HG02798 (cell line): ENCODE data around the gene CCDC73.
"Not testable (repeated sequence)": the region's sequence is repeated elsewhere in the genome, so short reads cannot be mapped to it uniquely, and the experiment has no call there.

Experiments
- ATAC-seq: cut with Tn5 transposase; IDR thresholded peaks from one replicate; pipeline ENCODE4 v1.9.1; 2021; ENCODE audit warnings: mild to moderate bottlenecking; ENCODE audit not compliant: unreplicated experiment, poor library complexity

The CCDC73 gene

DNA sequence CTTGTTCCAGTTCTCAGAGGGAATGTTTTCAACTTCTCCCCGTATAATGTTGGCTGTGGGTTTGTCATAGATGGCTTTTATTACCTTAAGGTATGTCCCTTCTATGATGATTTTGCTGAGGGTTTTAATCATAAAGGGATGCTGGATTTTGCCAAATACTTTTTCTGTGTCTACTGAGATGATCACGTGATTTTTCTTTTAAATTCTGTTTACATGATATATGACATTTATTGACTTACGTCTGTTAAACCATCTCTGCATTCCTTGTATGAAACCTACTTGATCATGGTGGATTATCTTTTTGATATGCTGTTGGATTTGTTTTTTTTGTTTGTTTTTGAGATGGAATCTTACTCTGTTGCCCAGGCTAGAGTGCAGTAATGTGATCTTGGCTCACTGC, 85.5 kb downstream of the CCDC73 start:
- ATAC-seq = not testable (repeated sequence)

DNA sequence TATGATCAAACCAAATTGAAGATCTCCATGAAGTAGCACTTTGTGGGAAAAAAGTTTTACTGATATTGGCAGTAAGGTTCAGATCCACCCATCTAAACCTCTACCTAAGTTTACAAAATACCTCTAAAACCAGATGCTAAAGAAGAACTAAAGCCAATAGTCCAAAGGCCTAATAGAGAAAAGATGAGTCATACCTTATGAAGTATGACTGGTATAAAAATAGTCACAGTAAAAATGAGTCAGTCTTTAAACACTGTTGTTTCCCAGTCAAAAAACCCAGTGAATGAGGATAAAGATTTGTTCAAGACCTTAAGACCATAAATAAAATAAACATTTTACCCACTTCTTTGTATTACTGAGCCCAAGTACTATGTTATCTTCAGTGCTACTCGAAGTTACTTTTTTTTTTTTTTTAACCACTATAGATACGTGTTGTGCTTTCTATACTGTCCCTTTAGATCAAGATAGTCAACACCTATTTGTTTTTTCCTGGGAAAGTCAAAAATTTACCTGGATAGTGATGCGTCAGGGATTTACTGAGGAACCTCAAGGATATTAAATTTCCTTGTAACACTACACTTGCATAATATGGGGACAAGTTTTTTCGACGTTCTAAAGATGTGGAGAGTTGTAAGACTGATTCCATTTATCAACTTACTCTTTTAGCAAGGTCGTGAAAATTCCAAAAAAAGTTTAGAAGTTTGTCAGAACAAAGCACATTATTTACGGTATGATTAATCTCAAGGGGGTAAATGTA, 87.3 kb downstream of the CCDC73 start:
- ATAC-seq = peak; percentile 96

DNA sequence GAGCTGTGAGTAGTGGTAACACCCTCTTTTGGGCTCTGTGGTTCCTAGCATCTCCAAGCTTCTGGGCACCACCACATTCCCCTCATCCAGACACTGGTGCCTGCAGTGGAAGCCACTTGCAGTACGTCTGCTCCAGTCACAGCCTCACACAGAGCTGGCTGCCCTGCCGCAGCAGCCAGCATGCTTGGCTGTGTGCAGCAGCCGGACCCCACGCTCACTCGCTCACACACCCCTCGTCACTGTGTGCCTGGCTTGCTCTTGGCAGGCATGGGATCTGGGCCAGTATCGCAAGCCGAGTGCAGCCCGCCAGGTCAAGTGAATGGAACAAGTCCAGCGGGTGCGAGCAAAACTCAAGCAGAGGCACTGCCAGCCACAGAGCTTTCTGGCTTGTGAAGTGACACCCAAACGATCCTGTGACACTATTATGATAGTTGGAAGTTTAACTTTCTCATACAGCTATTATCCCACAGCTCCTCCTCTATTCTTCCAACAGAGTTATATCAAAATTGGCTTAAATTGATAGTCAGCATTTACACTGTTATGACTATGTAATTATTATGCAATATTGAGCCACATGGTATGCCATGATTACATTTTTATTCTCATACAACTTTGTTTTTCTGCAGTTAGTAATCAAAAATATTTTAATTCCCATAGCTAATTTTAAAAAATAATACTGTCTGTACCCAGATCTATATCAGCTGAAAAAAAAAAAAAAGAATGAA, 89.0 kb downstream of the CCDC73 start:
- ATAC-seq = no peak

DNA sequence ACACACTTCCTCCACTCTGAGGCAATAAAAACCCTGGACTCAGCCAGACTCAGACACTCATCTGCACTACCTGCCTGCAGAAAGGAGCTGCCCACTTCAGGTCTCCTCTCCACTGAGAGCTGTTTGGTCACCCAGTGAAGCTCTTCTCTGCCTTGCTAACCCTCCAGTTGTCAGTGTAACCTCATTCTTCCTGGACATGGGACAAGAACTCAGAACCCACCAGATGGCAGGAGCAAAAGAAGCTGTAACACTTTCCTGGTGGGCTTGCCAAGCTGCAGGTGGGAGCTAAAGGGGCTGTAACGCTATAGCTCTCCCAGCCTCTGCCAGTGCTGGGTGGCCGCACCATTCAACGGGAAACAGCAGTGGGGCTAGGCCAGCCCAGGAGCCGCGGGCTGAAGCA, 89.7 kb downstream of the CCDC73 start:
- ATAC-seq = no peak

DNA sequence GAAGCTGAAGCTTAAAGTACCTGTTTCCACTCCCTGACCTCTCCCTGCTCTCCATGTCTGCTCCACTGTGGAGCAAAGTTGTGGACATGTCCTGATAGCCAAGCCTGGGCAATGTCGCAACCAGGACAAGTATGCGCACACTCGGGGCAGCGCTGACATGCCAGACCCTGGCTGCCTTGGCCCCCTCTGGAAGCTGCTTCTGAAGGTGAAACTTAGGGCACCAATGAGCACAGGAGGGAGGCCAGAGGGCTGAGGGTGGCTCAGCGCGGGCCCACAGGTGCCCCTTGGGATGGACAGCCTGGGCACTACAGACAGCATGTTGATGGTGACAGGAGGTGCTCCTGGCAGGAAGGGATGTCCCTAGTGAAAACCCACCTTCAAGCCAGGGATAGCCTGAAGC, 90.2 kb downstream of the CCDC73 start:
- ATAC-seq = no peak

DNA sequence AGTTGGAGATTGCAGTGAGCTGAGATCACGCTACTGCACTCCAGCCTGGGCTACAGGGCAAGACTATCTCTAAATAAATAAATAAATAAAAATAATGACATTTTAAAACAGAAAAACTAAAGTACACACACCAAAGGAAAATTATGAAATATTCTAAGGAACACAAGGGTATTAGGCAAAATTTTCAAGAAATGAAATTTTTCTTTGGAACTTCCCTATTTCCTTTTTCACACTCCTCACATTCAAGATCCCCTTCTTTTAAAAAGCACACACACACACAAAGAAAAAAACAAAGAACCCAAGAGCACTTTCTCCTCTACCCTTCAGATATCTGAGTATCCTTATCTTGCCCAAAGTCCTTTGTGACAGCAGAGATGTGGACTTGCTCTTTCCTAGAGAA, 92.8 kb downstream of the CCDC73 start:
- ATAC-seq = no peak

DNA sequence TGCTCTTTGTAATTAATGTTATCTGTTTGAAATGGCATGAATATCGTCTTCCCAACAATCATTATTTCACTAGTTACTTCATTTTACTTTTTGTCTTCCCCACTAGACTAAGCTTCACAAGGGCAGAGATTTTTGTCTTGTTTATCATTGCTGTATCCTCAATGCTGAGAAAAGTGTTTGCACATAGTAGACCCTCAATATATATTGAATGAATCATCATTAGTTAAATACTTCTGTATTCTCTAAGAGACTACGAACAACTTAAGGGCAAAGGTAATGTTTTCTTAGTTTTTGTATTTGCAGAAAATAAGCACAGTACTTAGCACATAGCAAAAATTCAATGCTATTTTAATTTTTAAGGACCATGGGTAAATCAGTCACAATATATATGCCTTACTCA, 95.9 kb downstream of the CCDC73 start:
- no peak for ATAC-seq

DNA sequence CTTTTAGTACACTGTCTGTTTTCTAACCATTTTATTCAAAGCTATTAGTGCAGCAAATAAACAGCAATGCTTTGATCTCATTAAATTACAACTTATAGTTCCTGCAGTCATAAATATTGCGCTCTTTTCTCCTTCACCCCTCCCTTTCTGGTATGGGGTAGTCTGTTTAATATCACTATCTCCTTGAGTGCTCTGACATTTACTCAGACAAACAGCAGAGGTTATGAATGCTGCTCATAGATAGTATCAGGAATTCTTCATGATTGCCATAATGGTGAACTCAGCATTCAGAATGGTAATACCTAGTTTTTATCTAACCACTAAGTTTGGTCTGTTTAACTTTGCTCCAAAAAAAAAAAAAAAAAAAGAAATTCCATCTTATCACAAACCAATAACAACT, 123.4 kb downstream of the CCDC73 start:
- no peak for ATAC-seq

DNA sequence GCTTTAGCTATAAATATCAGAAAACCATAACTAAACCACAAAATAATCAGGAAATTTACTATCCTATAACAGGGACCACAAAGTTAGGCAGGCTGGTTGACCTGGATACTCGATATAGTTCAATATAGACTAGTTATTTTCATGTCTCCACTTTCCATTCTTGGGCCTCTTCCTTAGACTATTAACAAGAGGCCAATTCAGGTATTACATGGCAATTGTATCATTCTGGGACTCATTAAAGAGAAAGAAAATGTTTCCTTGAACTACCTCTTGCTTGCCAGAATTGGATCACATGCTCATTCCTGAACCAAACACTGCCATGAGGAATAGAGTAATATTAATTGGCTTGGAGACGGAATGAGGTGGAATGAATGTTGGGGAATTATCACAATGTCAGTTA, 134.8 kb downstream of the CCDC73 start:
- ATAC-seq = no peak

DNA sequence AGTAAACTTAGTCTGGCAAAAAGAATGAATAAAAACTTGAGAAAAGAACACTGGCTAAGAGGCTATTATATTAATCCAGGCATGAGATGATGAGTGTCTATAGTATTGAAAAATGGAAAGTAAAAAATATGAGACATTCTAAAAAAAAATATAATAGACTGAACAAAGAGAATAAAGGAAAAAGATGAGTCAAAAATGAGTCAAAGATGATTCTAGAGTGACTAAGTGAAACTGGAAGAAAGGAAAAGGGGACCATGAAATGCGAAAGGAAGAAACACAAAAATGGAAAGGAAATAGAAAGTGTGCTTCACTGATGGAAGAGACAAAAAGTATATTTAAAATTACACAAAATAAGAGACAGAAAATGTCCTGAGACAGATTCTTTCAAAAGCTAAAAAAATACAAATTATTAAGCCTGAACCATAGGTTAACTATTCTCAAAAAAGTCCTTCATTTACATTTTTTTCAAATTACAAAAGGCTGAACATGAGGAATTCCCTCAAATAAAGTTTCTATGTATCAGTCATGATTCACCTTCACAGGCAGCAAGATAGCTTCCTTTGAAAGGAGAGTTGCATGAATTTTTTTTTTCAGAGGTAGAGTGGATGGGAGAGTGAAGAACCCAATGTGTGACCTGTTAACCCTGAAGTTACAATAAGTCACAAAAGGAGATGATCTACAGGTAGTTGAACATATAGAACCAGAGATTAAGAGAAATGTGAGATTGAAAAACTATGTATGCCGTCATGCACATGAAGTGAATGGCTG, 135.6 kb downstream of the CCDC73 start:
- no peak for ATAC-seq

DNA sequence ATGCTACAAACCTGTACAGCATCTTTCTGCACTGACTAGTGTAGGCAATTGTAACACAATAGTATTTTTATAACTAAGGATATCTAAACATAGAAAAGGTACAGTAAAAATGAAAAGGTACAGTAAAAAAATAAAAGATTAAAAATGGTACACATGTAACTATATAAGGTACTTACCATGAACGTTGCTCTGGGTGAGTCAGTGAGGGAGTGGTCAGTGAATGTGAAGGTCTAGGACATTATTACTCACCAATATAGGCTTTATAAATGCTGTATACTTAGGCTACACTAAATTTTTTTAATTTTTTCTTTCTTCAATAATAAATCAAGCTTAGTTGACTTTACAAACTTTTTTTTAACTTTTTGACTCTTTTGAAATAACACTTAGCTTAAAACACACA, 150.9 kb downstream of the CCDC73 start:
- no peak for ATAC-seq

DNA sequence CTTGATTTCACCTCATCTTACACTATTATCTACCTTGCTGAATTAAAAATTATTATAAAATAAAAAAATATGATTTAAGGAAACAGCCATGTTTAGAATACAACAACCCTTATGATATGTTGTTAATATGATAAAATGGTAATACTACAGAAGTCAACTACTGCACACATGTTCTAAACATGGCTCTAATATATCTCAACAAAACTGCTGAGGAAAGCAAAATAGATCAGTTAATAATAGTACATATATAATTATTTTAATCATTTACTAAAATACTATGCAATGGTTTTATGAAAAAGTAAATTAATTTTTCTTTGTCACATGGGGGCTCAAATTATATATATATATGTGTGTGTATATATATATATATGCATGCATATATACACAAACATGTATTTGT, 153.1 kb downstream of the CCDC73 start:
- ATAC-seq = no peak

DNA sequence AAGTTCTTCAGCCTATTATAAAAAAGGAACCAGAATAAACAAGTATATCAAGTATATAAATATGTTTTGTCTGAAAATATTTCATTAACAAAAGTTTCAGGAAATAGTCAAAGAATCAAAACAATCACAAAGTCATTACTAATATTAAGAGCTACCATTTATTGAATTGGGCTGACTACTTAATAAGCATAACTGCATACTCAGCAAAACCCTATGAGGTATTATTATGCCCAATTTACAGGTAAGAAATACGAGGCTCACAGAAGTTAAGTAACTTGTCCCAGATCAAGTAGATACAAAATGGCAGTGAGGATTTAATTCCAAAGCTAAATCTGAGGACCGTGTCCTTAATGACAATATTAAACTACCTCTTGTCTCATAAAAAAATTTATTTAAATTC, 158.6 kb downstream of the CCDC73 start:
- ATAC-seq = no peak

DNA sequence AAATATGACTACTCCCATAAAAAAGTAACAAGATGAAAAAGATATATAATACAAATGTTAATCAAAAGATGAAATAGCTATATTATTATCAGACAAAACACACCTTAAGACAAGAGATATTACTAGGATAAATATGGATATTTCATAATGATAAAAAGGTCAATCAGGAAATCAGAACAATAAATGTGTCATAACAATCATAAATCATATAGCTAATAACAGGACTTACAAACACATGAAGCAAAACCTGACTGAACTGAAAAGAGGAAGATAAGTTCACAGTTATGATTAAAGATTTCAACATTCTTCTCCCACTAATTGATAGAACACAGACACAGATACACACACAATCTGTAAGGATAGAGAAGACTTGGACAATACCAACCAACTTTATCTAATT, 163.6 kb downstream of the CCDC73 start:
- ATAC-seq = no peak

DNA sequence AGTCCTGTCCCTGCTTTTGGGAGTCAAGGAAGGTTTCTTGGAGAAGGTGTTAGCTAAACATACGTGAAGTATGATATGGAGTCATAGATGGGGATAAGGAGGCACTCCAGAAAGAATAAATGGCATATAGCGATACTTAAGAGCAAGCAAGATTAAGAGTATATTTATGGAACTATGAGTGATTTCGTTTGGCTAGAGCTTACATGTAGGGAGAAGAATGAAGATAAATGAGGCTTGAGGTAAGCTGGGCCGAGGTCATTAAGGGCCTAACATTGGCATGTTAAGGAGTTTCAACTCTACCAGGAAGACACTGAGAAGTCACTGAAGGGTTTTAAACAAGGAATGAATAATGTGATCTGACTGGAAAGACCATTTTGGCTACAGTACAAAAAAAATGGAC, 177.6 kb downstream of the CCDC73 start:
- no peak for ATAC-seq

DNA sequence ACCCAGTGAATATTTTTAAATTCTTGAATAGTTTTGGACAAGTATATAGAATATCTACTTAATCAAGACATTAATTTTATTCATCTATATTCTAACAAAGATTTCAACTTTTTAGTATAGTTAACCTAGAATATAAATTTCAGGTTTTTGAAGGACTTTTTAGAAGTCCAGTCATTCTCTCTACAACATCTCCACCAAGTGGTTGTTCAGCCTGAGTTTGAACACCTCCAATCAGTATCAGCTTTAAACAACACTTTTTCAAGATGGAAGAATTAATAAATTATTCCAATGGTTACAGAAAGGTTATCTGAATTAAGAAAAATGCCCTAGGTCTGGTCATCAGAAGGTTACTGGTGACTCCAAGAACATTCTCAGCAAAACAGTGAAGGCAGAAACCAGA, 179.0 kb downstream of the CCDC73 start:
- ATAC-seq = no peak

DNA sequence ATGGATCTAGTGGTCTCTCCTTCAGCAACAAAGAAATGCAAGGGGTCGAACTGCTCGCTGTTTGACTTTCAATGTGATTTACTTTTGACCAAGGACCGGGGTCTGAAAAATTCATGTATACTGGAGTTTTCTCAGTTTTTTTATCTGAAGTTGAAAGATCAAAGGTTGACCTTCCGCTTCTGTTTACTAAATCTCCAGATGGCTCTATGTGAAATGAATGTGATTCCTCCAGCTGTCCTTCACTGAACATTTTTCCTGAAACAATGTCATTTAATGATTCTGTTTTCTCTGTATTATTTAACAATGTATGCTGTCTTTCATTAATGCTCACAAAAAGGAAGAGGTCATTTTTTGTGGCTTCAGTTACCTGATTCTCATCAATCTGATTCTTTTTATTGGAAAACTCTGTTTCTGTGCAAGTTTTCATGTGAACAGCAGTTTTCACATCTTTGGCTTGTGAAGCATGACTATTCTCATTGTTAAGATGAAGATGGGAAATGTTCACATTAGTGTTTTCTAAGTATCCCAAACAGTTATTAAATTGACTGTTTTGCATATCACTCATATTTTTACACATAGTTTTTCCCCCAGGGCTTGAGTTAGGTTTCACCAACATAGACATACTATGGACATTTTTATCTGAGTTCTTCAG, 180.8 kb downstream of the CCDC73 start:
- no peak for ATAC-seq

DNA sequence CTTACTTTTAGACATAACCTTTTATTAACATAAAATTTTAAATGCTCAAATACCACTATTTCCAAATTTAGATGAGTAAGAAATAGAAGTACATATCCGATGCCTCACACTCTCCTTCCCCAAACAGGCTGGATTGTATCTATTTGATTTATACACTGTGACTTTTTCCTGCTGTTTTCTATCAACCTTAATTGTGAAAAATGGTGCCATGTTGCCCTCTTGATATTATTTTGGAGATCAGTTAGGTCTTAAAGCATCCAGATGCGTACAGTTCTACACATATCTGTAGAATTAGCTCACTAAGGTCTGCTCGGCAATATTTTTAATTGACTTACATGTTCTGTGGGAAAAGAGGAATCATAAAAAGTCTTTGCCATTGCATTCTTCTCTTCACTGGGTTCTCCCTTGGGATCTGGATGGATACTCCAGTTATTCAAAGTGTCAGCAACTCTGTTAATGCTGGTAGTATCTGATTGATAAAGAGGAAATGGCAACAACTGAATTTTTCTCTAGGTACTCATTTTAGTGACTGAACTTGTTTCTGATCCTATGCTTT, 183.6 kb downstream of the CCDC73 start:
- ATAC-seq = no peak

DNA sequence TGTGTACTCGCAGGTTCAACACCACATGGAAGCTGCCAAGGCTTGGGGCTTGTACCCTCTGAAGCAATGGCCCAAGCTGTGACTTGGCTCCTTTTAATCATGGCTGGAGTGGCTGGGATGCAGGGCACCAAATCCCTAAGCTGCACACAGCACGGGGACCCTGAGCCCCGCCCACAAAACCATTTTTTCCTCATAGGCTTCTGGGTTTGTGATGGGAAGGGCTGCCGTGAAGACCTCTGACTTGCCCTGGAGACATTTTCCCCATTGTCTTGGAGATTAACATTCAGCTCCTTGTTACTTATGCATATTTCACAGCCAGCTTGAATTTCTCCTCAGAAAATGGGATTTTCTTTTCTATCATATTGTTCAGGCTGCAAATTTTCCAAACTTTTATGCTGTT, 185.6 kb downstream of the CCDC73 start:
- ATAC-seq = not testable (repeated sequence)

DNA sequence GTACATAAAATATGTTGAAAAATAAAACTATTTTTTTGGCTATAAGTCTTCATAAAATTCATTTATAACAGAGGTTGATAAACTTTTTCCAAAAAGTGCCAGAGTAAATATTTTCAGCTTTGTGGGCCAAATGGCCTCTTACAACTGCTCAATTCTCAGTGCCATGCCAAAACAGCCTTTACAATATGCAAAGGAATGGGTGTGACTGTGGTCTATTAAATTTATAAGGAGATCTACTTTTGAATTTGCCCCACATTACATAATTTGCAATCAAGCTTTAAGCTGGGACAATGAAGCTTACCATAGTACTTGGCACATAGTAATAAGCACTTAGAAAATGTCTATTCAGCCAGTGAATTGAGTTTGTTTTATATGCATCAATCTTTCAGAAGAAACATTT, 188.2 kb downstream of the CCDC73 start:
- no peak for ATAC-seq
